Stimulated activated CD8-positive, alpha-beta memory T cell treated with anti-CD3 and anti-CD28 coated beads, Interleukin-15, amount 100 ng/mL, for 4 hours (primary cell): Measurements from ENCODE around the gene ARL4A.

ENCODE experiments used
- DNase-seq, 2 donors: peaks; one replicate each; pipeline ENCODE4 v3.0.0-alpha.2; 2020; ENCODE audit warnings: low read depth in 2 of 2

Gene ARL4A

GRCh38 chr7:12725575-12726316 is 38.3 kb downstream of the ARL4A start:
- DNase-seq, result no peak

DNA sequence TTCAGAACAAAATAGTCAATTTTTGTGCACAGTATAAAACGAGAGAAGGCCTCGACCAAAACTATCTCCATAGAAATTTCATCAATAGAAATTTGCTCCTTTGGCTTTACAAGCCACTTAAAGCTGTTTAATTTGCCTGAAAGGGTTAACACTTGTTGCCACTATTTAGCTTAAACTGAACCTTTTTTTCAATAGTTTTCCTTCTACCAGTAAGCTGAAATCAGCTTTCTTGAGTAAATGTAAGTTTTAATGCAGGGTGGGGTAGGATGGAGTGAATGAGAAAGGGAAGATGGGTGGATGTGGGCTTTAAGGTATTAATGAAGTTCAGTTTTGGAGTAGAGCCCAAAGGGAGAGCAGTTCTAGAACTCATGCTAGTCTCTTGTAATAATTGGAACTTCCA is 39.5 kb downstream of the ARL4A start:
- no peak for DNase-seq

DNA sequence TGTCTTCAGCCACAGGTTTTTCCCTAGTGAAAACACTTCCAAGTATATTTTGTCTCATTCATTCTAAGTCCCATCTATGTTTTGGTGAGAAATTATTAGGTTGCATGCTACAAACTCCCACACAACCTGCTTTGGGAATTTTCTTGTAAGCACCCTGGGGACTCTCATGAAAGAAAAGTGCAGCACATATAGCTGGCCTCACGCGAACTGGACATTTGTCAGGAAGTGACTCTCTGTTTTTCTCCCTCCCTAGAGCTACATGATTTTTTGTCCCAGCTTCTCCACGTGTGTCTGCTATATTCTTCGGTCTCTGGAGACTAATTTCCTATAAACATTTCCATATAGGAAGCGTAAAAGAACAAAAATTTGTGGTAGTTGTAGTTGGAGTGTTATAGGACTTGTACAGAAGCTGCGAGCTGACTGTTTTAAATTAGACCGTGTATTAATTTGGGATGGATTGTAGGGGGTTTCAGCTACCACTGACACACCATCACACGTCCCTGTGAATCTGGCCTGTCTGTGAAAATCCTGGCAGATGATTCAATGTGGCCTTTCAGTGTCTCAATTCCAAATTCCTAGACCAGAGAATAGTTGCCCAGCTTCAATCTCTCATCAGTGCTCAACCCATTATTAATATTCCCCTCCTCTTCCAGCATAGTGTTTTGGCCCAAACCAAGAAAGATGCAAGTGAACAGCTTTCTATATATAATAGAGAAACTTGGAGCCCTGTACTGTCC is 40.2 kb downstream of the ARL4A start:
- DNase-seq, result no peak

DNA sequence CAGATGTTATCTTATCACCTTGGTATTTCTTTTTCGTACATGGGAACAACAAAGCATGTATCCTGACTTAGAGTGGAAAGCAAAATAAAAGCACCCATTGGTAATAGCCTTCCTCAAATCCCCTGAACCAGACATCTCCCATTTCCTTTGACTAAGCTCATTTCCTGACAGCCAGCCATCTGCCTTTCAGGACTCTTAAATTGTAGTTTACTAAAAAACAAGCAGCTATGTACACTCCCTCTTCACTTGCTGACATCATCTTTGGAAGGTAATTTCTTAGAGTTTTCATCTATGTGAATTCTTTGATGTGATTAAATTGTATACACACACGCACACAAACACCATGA is 40.7 kb downstream of the ARL4A start:
- no peak for DNase-seq

DNA sequence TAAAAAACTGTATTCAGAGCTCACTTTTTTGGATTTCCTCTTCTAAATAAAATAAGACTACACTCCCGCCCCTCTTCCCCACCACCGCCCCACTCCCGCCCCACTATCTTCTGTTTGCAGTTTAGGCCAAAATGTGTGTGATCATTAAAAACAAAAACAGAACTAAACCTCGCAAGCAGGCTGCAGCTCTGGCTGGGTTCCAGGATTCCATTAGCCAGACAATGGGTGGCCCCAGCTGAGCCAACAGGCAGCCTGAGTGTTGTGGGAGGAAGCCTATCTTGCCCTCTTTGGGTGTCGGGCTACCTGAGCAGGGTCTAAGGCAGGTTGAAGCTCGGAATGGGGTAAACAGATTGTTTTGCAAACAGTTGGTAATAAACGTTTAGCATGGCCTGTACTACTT is 41.7 kb downstream of the ARL4A start:
- no peak for DNase-seq

DNA sequence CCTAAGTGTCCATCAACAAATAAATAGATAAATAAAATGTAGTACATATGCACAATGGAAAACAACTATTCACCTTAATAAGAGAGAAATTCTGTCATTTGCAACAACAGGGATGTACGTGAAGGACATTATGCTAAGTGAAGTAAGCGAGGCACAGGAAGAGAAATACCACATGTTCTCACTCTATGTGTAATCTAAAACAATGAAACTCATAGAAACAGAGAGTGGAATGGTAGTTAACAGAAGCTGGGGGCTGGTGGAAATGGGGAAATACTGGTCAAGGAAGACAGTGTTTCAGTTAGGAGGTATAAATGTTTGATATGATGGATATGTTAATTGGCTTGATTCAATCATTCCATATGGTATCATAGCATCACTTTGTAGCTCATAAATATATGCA is 43.1 kb downstream of the ARL4A start:
- DNase-seq, result no peak

GRCh38 chr7:12731214-12731656 is 43.8 kb downstream of the ARL4A start:
- DNase-seq, result no peak

GRCh38 chr7:12731775-12732174 is 44.3 kb downstream of the ARL4A start:
- no peak for DNase-seq

DNA sequence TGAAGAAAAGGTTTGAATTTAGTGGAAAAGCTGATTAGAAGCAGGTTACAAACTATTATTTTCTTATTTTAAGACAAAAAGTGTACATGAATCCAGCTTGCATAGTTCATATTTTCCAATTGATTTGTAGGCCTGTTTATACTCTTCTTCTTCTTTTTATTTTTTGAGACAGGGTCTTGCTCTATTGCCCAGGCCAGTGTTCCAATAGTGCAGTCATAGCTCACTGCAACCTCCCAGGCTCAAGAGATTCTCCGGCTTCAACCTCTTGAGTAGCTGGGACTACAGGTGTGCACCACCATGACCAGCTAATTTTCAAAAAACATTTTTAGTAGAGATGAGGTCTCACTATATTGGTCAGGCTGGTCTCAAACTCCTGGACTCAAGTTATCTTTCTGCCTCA is 45.0 kb downstream of the ARL4A start:
- DNase-seq, result no peak

GRCh38 chr7:12735923-12736322 is 48.5 kb downstream of the ARL4A start:
- DNase-seq, result no peak

DNA sequence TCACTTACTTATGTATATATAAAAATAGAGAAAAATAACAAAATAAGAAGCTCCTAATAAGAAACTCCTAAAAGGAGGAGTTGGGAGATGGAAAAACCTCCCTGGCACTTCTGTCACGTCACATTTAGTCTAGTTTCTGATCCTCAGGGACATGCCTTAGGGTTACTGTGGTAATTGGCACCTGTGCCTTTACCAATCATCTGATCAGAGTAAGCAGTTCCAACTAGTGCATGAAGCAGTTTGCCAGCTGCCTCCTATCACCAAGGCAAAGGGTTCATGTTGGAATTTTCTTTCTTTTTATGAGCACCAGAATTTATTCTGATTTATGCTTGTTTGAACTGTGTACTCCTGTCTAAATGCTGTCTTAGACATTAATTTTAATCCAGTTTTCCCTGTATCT is 49.9 kb downstream of the ARL4A start:
- no peak for DNase-seq

- no peak for DNase-seq
Measured at GRCh38 chr7:12737836-12738235, 50.4 kb downstream of the ARL4A start.

DNA sequence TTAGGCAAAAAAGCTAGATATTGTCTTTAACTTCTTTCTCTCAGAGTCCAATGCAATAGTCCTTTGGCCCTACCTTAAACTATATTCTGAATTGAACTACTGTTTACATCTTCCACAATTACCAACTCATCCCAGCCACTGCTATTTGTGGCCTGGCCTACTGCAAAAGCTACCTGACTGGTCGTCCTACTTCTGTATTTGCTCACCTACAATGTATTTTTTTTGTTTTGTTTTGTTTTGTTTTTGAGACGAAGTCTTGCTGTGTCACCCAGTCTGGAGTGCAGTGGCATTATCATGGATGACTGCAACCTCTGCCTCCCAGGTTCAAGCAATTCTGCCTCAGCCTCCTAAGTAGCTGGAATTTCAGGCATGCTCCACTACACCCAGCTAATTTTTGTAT is 51.2 kb downstream of the ARL4A start:
- DNase-seq, result no peak
